CD4-positive, alpha-beta T cell (primary cell): ENCODE measurements around the gene FBXL13. TPM values are rescaled to one million over a fixed set of nuclear protein-coding genes. Genes with fewer than 3 reads are reported as not detected.

ENCODE experiments used
- ATAC-seq: fragments of 200-7000 bp; cut with Tn5 transposase; one replicate; pipeline ENCODE4 v1.10.0; 2022; ENCODE audit warnings: mild to moderate bottlenecking; ENCODE audit not compliant: poor library complexity
- CTCF ChIA-PET: fragments of 350-600 bp; sonication (Branson Sonifier 250); formaldehyde crosslinking; loops from one replicate; lab custom pipeline; 2021; ENCODE audit warnings: antibody characterized with exemption, inconsistent platforms; lab: Charles Lee
- POLR2A ChIA-PET: fragments of 350-600 bp; sonication (Branson Sonifier 250); formaldehyde crosslinking; loops from one replicate; lab custom pipeline; 2021; ENCODE audit warnings: antibody characterized with exemption, inconsistent platforms; lab: Charles Lee
- DNase-seq, 14 experiments: peaks; one replicate each; pipeline ENCODE4 v3.0.0-alpha.2; 2013 to 2020; ENCODE audit warnings: mixed read lengths in 2 of 14
- H3K27ac ChIP-seq, 2 donors: one replicate each; pipeline versions ENCODE4 v1.5.1 to v1.7.0; 2013; ENCODE audit warnings: low read length in 2 of 2, low read depth in 1 of 2, mild to moderate bottlenecking in 1 of 2
- H3K27me3 ChIP-seq, 2 experiments: 1 replicate in 1 of 2; 2 replicates in 1 of 2; pipeline versions ENCODE4 v1.6.1 to v1.7.0; 2013; ENCODE audit warnings: low read length in 2 of 2, control low read depth in 1 of 2, mild to moderate bottlenecking in 1 of 2, moderate library complexity in 1 of 2; ENCODE audit not compliant: insufficient read depth in 2 of 2, control insufficient read depth in 1 of 2
- H3K36me3 ChIP-seq: one replicate; pipeline ENCODE4 v1.6.1; 2013; ENCODE audit warnings: low read length, control low read depth; ENCODE audit not compliant: insufficient read depth
- H3K4me1 ChIP-seq: one replicate; pipeline ENCODE4 v1.6.1; 2013; ENCODE audit warnings: low read length, control low read depth; ENCODE audit not compliant: insufficient read depth
- H3K4me3 ChIP-seq: one replicate; pipeline ENCODE4 v1.5.1; 2013; ENCODE audit warnings: mild to moderate bottlenecking, low read length, moderate library complexity
- H3K9me3 ChIP-seq, 2 experiments: 1 replicate in 1 of 2; 2 replicates in 1 of 2; pipeline versions ENCODE4 v1.6.1 to v1.7.0; 2013; ENCODE audit warnings: low read length in 2 of 2, mild to moderate bottlenecking in 2 of 2, control low read depth in 1 of 2, moderate library complexity in 1 of 2; ENCODE audit not compliant: control insufficient read depth in 1 of 2, insufficient read depth in 1 of 2
- H3K27ac Mint-ChIP-seq: one replicate; pipeline ENCODE4 v1.8.0; 2020; ENCODE audit warnings: mixed read lengths
- H3K27me3 Mint-ChIP-seq: one replicate; pipeline ENCODE4 v1.8.0; 2021; ENCODE audit warnings: mixed read lengths
- H3K36me3 Mint-ChIP-seq: one replicate; pipeline ENCODE4 v1.8.0; 2021; ENCODE audit warnings: low read depth, mixed read lengths
- H3K4me1 Mint-ChIP-seq: one replicate; pipeline ENCODE4 v1.8.0; 2021; ENCODE audit warnings: low read depth, mixed read lengths
- H3K4me3 Mint-ChIP-seq: one replicate; pipeline ENCODE4 v1.8.0; 2020; ENCODE audit warnings: mild to moderate bottlenecking, mixed read lengths
- H3K9me3 Mint-ChIP-seq: one replicate; pipeline ENCODE4 v1.8.0; 2020; ENCODE audit warnings: mixed read lengths
- CTCF ChIP-seq: fragments of 200-600 bp; IDR thresholded peaks from one replicate; pipeline ENCODE4 v1.8.0; 2022; ENCODE audit warnings: antibody characterized with exemption, mild to moderate bottlenecking
- intact Hi-C, 2 experiments: fragments of 100-400 bp; cut with DNase I in 1 of 2; cut with micrococcal nuclease in 1 of 2; formaldehyde crosslinking; loops; one replicate each; pipeline versions ENCODE4 v1.15.1 to v1.9.0; 2023 to 2025; cut with DNase I, micrococcal nuclease
- total RNA-seq, 174 experiments: library from RNA in 2 of 174; stranded (reverse) in 2 of 174; gene quantifications; one replicate each; pipeline ENCODE4 v1.2.3 and lab custom pipeline; 2021 to 2026

FBXL13 gene
- total RNA-seq, 2 experiments from 2014 or later, result 0.89 to 1.4 TPM

- TF ChIP-seq CTCF, result no peak
- Histone ChIP-seq H3K27me3 (no peaks in the 10 kb centered on the region), H3K9me3 (no peaks in the 10 kb centered on the region), H3K4me3 (no peak overlapping the region), H3K36me3 (peaks cover 3% of the 10 kb centered on the region), H3K27ac (no peak overlapping the region), H3K4me1 (no peaks in the 10 kb centered on the region)
- no peaks in the 10 kb centered on the region for H3K4me1 Mint-ChIP-seq
- H3K27me3 Mint-ChIP-seq, result no peaks in the 10 kb centered on the region
- intact Hi-C loops, result no loop called here
- peaks cover 31% of the 10 kb centered on the region for H3K36me3 Mint-ChIP-seq
- CTCF ChIA-PET, result interaction anchor here (0.8 to 1.3 kb wide), 2 partner anchors 13 kb away, joined by 3 read pairs; no protein-coding TSS in a partner anchor
- DNase-seq (no peak), ATAC-seq (no peak)
- H3K4me3 Mint-ChIP-seq, result no peak overlapping the region
- no peaks in the 10 kb centered on the region for H3K9me3 Mint-ChIP-seq
- H3K27ac Mint-ChIP-seq, result no peak overlapping the region
- POLR2A ChIA-PET, result no interaction called here
Measured at GRCh38 chr7:102821994-102822747, 252.4 kb downstream of the FBXL13 start.

GRCh38 chr7:102819151-102819550 is 255.4 kb downstream of the FBXL13 start:
- Histone ChIP-seq H3K27ac (no peak overlapping the region), H3K4me3 (no peak overlapping the region), H3K4me1 (no peaks in the 10 kb centered on the region), H3K36me3 (no peaks in the 10 kb centered on the region), H3K27me3 (no peaks in the 10 kb centered on the region), H3K9me3 (no peaks in the 10 kb centered on the region)
- intact Hi-C loops, result no loop called here
- CTCF ChIA-PET, result no interaction called here
- DNase-seq (no peak), ATAC-seq (no peak)
- no peak for TF ChIP-seq CTCF
- Mint-ChIP-seq H3K36me3 (peaks cover 25% of the 10 kb centered on the region), H3K27me3 (no peaks in the 10 kb centered on the region), H3K27ac (no peak overlapping the region), H3K4me3 (no peak overlapping the region), H3K4me1 (no peaks in the 10 kb centered on the region), H3K9me3 (no peaks in the 10 kb centered on the region)
- POLR2A ChIA-PET, result no interaction called here

- Mint-ChIP-seq H3K9me3 (no peaks in the 10 kb centered on the region), H3K4me1 (no peaks in the 10 kb centered on the region), H3K27me3 (no peaks in the 10 kb centered on the region), H3K36me3 (peaks cover 21% of the 10 kb centered on the region), H3K27ac (no peak overlapping the region), H3K4me3 (no peak overlapping the region)
- Histone ChIP-seq H3K36me3 (no peaks in the 10 kb centered on the region), H3K9me3 (no peaks in the 10 kb centered on the region), H3K27me3 (no peaks in the 10 kb centered on the region), H3K4me1 (no peaks in the 10 kb centered on the region), H3K27ac (no peak overlapping the region), H3K4me3 (no peak overlapping the region)
- DNase-seq (no peak), ATAC-seq (no peak)
- TF ChIP-seq CTCF, result no peak
- intact Hi-C loops, result no loop called here
- ChIA-PET POLR2A (no interaction called here), CTCF (no interaction called here)
Measured at GRCh38 chr7:102817616-102818573, 256.7 kb downstream of the FBXL13 start.
